HCT116 (cell line): ENCODE measurements around the gene DENR. TPM values are rescaled to one million over a fixed set of nuclear protein-coding genes. Genes with fewer than 3 reads are reported as not detected.

Experiments
- ATAC-seq: fragments of 200-7000 bp; cut with Tn5 transposase; 2 replicates; pipeline ENCODE4 v1.9.1; 2020; ENCODE audit warnings: mild to moderate bottlenecking, moderate library complexity
- BruUV-seq: library from RNA; stranded (reverse); fragments of 400-500 nt; replicated peaks from 2 replicates; lab custom pipeline; 2021; lab: Mats Ljungman, UMichigan
- CTCF ChIA-PET: fragments of 300-600 bp; sonication (Branson Sonifier 250); formaldehyde crosslinking; loops from one replicate; lab custom pipeline; 2021; ENCODE audit warnings: antibody characterized with exemption; lab: Charles Lee
- POLR2A ChIA-PET: fragments of 300-600, 350-600 bp; sonication (Branson Sonifier 250); formaldehyde crosslinking; loops from one replicate; lab custom pipeline; 2021; ENCODE audit warnings: antibody characterized with exemption; lab: Charles Lee
- RAD21 ChIA-PET, 2 experiments: fragments of 300-600 bp; sonication (Branson Sonifier 250); formaldehyde crosslinking; loops; one replicate each; lab custom pipeline; 2023; ENCODE audit warnings: low total read pairs in 2 of 2; ENCODE audit not compliant: uncharacterized antibody in 2 of 2, unreplicated experiment in 2 of 2, low non-redundant PET in 1 of 2; lab: Charles Lee
- DNase-seq: peaks from one replicate; pipeline ENCODE4 v3.0.0-alpha.2; 2010; ENCODE audit warnings: low read depth, low spot score
- H2AFZ ChIP-seq: fragments of 200-600 bp; shearing (Covaris generic), sonication (generic); 2 replicates; pipeline ENCODE4 v1.6.1; 2017; ENCODE audit warnings: low read depth, mixed run types, mixed read lengths, antibody characterized with exemption, low read length; ENCODE audit not compliant: poor library complexity, severe bottlenecking
- H3K27ac ChIP-seq: 2 replicates; pipeline ENCODE4 v1.5.1; 2012; ENCODE audit warnings: low read depth, low read length
- H3K27me3 ChIP-seq: fragments of 200-600 bp; sonication (generic); 2 replicates; pipeline ENCODE4 v1.6.1; 2016; ENCODE audit warnings: mixed run types, low read length, mixed read lengths; ENCODE audit not compliant: insufficient read depth
- H3K36me3 ChIP-seq, 2 experiments: fragments of 200-500 bp in 1 of 2; fragments of 200-600 bp in 1 of 2; sonication (Bioruptor generic) in 1 of 2; sonication (generic) in 1 of 2; 2 replicates each; pipeline versions ENCODE4 v1.5.1 to v1.6.1; 2014 to 2016; ENCODE audit warnings: low read length in 2 of 2, inconsistent platforms in 1 of 2, mixed read lengths in 1 of 2, mixed run types in 1 of 2; ENCODE audit not compliant: insufficient read depth in 2 of 2, control insufficient read depth in 1 of 2
- H3K4me1 ChIP-seq, 2 experiments: fragments of 200-600 bp in 1 of 2; sonication (generic) in 1 of 2; 2 replicates each; pipeline versions ENCODE4 v1.5.1 to v1.6.1; 2012 to 2017; ENCODE audit warnings: low read length in 2 of 2, inconsistent platforms in 1 of 2, mild to moderate bottlenecking in 1 of 2, mixed read lengths in 1 of 2, mixed run types in 1 of 2, moderate library complexity in 1 of 2; ENCODE audit not compliant: insufficient read depth in 2 of 2, control insufficient read depth in 1 of 2
- H3K4me2 ChIP-seq: fragments of 200-600 bp; sonication (generic); 2 replicates; pipeline ENCODE4 v1.6.1; 2017; ENCODE audit warnings: mixed run types, low read length, mixed read lengths
- H3K4me3 ChIP-seq, 2 experiments: fragments of 200-600 bp in 1 of 2; sonication (generic) in 1 of 2; replicated peaks in 1 of 2; 2 replicates each; pipeline ENCODE4 v1.5.1; 2011 to 2016; ENCODE audit warnings: low read length in 2 of 2, control low read depth in 1 of 2, low read depth in 1 of 2, mild to moderate bottlenecking in 1 of 2, mixed read lengths in 1 of 2, mixed run types in 1 of 2
- H3K79me2 ChIP-seq: fragments of 200-600 bp; sonication (generic); 2 replicates; pipeline ENCODE4 v1.6.1; 2017; ENCODE audit warnings: mild to moderate bottlenecking, mixed run types, low read length, moderate library complexity, mixed read lengths; ENCODE audit not compliant: insufficient read depth
- H3K9ac ChIP-seq: fragments of 200-600 bp; sonication (generic); 2 replicates; pipeline ENCODE4 v1.6.1; 2016; ENCODE audit warnings: low read length, mixed read lengths
- H3K9me2 ChIP-seq: fragments of 200-600 bp; sonication (generic), shearing (Covaris generic); 2 replicates; pipeline ENCODE4 v1.6.1; 2017; ENCODE audit warnings: mixed run types, mild to moderate bottlenecking, moderate library complexity; ENCODE audit not compliant: insufficient read depth
- H3K9me3 ChIP-seq, 2 experiments: fragments of 200-500 bp in 1 of 2; fragments of 200-600 bp in 1 of 2; sonication (Bioruptor generic) in 1 of 2; sonication (generic) in 1 of 2; 2 replicates each; pipeline ENCODE4 v1.6.1; 2014 to 2017; ENCODE audit warnings: low read length in 2 of 2, mixed read lengths in 2 of 2, inconsistent platforms in 1 of 2, low read depth in 1 of 2, mild to moderate bottlenecking in 1 of 2, mixed run types in 1 of 2, moderate library complexity in 1 of 2; ENCODE audit not compliant: control insufficient read depth in 1 of 2, insufficient read depth in 1 of 2
- H4K20me1 ChIP-seq: fragments of 200-600 bp; sonication (generic), shearing (Covaris generic); 2 replicates; pipeline ENCODE4 v1.6.1; 2017; ENCODE audit warnings: mixed run types, mild to moderate bottlenecking, moderate library complexity; ENCODE audit not compliant: insufficient read depth
- CBX3 ChIP-seq: IDR thresholded peaks from 2 replicates; pipeline ENCODE4 v1.6.1; 2012; ENCODE audit warnings: low read depth
- CEBPB ChIP-seq: IDR thresholded peaks from 2 replicates; pipeline ENCODE4 v1.6.1; 2012; ENCODE audit warnings: low read depth
- EGR1 ChIP-seq: IDR thresholded peaks from 2 replicates; pipeline ENCODE4 v1.6.1; 2012; ENCODE audit warnings: low read depth
- ELF1 ChIP-seq: IDR thresholded peaks from 2 replicates; pipeline ENCODE4 v1.6.1; 2012; ENCODE audit warnings: low read depth, borderline replicate concordance
- EZH2 ChIP-seq: fragments of 200-600 bp; sonication (generic); IDR thresholded peaks from 2 replicates; pipeline ENCODE4 v1.6.1; 2017; ENCODE audit warnings: antibody characterized with exemption, mixed run types
- EZH2phosphoT487 ChIP-seq: fragments of 200-600 bp; IDR thresholded peaks from 2 replicates; pipeline ENCODE4 v1.6.1; 2018; ENCODE audit warnings: antibody characterized with exemption, borderline replicate concordance
- FOSL1 ChIP-seq: IDR thresholded peaks from 2 replicates; pipeline ENCODE4 v1.6.1; 2012; ENCODE audit warnings: low read depth
- POLR2A ChIP-seq: IDR thresholded peaks from 2 replicates; pipeline ENCODE4 v1.7.0; 2011; ENCODE audit warnings: borderline replicate concordance; ENCODE audit not compliant: insufficient read depth, insufficient read length; ENCODE audit errors: extremely low read depth
- POLR2AphosphoS5 ChIP-seq: IDR thresholded peaks from 2 replicates; pipeline ENCODE4 v1.6.1; 2011; ENCODE audit warnings: mild to moderate bottlenecking, low read depth, low read length, moderate library complexity
- RAD21 ChIP-seq: IDR thresholded peaks from 2 replicates; pipeline ENCODE4 v1.6.1; 2012; ENCODE audit warnings: low read depth, mild to moderate bottlenecking
- SIN3A ChIP-seq: IDR thresholded peaks from 2 replicates; pipeline ENCODE4 v1.6.1; 2012; ENCODE audit warnings: low read depth
- SP1 ChIP-seq: IDR thresholded peaks from 2 replicates; pipeline ENCODE4 v1.6.1; 2012; ENCODE audit warnings: low read depth
- SRF ChIP-seq: IDR thresholded peaks from 2 replicates; pipeline ENCODE4 v1.6.1; 2012; ENCODE audit warnings: low read depth
- YY1 ChIP-seq: IDR thresholded peaks from 2 replicates; pipeline ENCODE4 v1.6.1; 2011; ENCODE audit warnings: low read length, low read depth, moderate library complexity, mild to moderate bottlenecking; ENCODE audit not compliant: insufficient replicate concordance; ENCODE audit errors: extremely low read depth
- ZFX ChIP-seq: fragments of 450-650 bp; IDR thresholded peaks from 2 replicates; pipeline ENCODE4 v1.6.1; 2017
- ZNF274 ChIP-seq: fragments of 200-500 bp; sonication (Bioruptor generic); IDR thresholded peaks from 2 replicates; pipeline ENCODE4 v1.6.1; 2014; ENCODE audit warnings: mild to moderate bottlenecking, low read depth, low read length, inconsistent platforms
- intact Hi-C: fragments of 100-400 bp; cut with micrococcal nuclease; formaldehyde crosslinking; loops from 2 replicates; pipeline ENCODE4 v1.10.0; 2022
- total RNA-seq: library from RNA; stranded (reverse); gene quantifications from one replicate; pipeline ENCODE4 v1.2.1, GENCODE V29; 2021; ENCODE audit not compliant: unreplicated experiment
- TF ChIP-seq, protein P1 (sequence below): IDR thresholded peaks from 2 replicates; pipeline ENCODE4 v1.6.1; 2011; ENCODE audit warnings: mild to moderate bottlenecking, low read length, moderate library complexity; ENCODE audit not compliant: insufficient replicate concordance; ENCODE audit errors: extremely low read depth
- TF ChIP-seq, protein P2 (sequence below): IDR thresholded peaks from 2 replicates; pipeline ENCODE4 v1.6.1; 2012; ENCODE audit warnings: low read depth
- TF ChIP-seq, protein P3 (sequence below): IDR thresholded peaks from 2 replicates; pipeline ENCODE4 v1.6.1; 2012
- TF ChIP-seq, protein P4 (sequence below): IDR thresholded peaks from 2 replicates; pipeline ENCODE4 v1.6.1; 2012

The DENR gene
- total RNA-seq, 1 experiment from 2014 or later = 59.1 TPM

DNA sequence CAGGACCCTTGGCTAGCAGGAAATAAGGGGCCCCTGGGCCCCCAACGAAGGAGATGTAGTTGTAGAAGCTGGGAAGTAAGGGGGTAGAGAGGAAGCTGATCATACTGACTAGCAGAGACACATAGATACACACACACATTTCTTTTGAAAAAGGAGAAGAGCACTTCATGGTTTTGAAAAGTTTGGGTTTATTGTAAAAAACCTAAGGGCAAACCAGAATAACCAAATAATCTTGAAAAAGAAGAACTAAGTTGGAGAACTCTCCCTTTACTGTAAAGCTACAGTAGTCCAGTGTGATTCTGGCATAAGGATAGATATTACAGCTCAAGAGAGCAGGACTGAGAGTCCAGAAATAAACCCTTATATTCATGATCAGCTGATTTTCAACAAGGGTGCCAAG is 30.2 kb upstream of the DENR start:
- ChIA-PET POLR2A (no interaction called here), RAD21 (no interaction called here), CTCF (no interaction called here)
- no peak overlapping the region for H3K27ac ChIP-seq
- H3K4me2 ChIP-seq = no peak overlapping the region
- ATAC-seq (no peak), DNase-seq (no peak)
- BruUV-seq = no TSS peak
- no peak overlapping the region for H3K4me3 ChIP-seq
- H3K79me2 ChIP-seq = no peaks in the 10 kb centered on the region
- peaks cover 24 to 35% of the 10 kb centered on the region in 2 experiments for H3K4me1 ChIP-seq
- H3K9me3 ChIP-seq = no peaks in the 10 kb centered on the region
- TF ChIP-seq POLR2A (no peak), SP1 (no peak), EZH2 (no peak), CEBPB (no peak), RAD21 (no peak), ELF1 (no peak), ZNF274 (no peak), YY1 (no peak), CBX3 (no peak), POLR2AphosphoS5 (no peak), SRF (no peak), FOSL1 (no peak), EGR1 (no peak), SIN3A (no peak), EZH2phosphoT487 (no peak), ZFX (no peak)
- TF ChIP-seq, protein P1, sequence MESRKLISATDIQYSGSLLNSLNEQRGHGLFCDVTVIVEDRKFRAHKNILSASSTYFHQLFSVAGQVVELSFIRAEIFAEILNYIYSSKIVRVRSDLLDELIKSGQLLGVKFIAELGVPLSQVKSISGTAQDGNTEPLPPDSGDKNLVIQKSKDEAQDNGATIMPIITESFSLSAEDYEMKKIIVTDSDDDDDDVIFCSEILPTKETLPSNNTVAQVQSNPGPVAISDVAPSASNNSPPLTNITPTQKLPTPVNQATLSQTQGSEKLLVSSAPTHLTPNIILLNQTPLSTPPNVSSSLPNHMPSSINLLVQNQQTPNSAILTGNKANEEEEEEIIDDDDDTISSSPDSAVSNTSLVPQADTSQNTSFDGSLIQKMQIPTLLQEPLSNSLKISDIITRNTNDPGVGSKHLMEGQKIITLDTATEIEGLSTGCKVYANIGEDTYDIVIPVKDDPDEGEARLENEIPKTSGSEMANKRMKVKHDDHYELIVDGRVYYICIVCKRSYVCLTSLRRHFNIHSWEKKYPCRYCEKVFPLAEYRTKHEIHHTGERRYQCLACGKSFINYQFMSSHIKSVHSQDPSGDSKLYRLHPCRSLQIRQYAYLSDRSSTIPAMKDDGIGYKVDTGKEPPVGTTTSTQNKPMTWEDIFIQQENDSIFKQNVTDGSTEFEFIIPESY = no peak
- TF ChIP-seq, protein P2, sequence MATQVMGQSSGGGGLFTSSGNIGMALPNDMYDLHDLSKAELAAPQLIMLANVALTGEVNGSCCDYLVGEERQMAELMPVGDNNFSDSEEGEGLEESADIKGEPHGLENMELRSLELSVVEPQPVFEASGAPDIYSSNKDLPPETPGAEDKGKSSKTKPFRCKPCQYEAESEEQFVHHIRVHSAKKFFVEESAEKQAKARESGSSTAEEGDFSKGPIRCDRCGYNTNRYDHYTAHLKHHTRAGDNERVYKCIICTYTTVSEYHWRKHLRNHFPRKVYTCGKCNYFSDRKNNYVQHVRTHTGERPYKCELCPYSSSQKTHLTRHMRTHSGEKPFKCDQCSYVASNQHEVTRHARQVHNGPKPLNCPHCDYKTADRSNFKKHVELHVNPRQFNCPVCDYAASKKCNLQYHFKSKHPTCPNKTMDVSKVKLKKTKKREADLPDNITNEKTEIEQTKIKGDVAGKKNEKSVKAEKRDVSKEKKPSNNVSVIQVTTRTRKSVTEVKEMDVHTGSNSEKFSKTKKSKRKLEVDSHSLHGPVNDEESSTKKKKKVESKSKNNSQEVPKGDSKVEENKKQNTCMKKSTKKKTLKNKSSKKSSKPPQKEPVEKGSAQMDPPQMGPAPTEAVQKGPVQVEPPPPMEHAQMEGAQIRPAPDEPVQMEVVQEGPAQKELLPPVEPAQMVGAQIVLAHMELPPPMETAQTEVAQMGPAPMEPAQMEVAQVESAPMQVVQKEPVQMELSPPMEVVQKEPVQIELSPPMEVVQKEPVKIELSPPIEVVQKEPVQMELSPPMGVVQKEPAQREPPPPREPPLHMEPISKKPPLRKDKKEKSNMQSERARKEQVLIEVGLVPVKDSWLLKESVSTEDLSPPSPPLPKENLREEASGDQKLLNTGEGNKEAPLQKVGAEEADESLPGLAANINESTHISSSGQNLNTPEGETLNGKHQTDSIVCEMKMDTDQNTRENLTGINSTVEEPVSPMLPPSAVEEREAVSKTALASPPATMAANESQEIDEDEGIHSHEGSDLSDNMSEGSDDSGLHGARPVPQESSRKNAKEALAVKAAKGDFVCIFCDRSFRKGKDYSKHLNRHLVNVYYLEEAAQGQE = no peak
- TF ChIP-seq, protein P3, sequence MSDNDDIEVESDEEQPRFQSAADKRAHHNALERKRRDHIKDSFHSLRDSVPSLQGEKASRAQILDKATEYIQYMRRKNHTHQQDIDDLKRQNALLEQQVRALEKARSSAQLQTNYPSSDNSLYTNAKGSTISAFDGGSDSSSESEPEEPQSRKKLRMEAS = no peak
- TF ChIP-seq, protein P4, sequence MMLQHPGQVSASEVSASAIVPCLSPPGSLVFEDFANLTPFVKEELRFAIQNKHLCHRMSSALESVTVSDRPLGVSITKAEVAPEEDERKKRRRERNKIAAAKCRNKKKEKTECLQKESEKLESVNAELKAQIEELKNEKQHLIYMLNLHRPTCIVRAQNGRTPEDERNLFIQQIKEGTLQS = no peak
- H3K9me2 ChIP-seq = no peaks in the 10 kb centered on the region
- H3K27me3 ChIP-seq = no peaks in the 10 kb centered on the region
- H4K20me1 ChIP-seq = no peaks in the 10 kb centered on the region
- intact Hi-C loops = no loop called here
- no peak overlapping the region for H2AFZ ChIP-seq
- H3K9ac ChIP-seq = no peak overlapping the region
- no peaks in the 10 kb centered on the region for H3K36me3 ChIP-seq
